LNCAP (cell line): ENCODE data around the gene KIF19.

Experiments
- TF ChIP-seq, protein P1 (sequence below): fragments of 450-650 bp; IDR thresholded peaks from 2 replicates; pipeline ENCODE4 v1.5.1; 2017; ENCODE audit warnings: mild to moderate bottlenecking

The KIF19 gene

DNA sequence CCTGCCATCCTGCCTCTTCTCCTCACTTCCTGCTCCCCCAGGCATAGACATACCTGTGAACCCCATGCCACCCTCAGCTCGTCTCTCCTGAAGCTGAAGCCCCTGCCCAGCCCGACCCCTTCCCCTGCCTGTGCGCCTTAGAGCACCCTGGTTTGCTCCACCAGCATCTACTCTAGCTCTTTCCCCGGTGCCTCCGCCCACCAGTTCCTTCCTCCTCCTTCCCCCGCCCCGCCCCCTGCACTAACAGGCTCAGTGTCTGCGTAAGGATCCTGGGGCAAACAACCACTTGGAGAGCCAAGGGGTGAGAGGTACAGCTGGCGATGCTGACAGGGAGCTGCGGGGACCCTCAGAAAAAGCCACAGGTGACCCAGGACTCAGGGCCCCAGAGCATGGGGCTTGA is 43.2 kb downstream of the KIF19 start:
- TF ChIP-seq, protein P1, sequence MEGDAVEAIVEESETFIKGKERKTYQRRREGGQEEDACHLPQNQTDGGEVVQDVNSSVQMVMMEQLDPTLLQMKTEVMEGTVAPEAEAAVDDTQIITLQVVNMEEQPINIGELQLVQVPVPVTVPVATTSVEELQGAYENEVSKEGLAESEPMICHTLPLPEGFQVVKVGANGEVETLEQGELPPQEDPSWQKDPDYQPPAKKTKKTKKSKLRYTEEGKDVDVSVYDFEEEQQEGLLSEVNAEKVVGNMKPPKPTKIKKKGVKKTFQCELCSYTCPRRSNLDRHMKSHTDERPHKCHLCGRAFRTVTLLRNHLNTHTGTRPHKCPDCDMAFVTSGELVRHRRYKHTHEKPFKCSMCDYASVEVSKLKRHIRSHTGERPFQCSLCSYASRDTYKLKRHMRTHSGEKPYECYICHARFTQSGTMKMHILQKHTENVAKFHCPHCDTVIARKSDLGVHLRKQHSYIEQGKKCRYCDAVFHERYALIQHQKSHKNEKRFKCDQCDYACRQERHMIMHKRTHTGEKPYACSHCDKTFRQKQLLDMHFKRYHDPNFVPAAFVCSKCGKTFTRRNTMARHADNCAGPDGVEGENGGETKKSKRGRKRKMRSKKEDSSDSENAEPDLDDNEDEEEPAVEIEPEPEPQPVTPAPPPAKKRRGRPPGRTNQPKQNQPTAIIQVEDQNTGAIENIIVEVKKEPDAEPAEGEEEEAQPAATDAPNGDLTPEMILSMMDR: no peak

DNA sequence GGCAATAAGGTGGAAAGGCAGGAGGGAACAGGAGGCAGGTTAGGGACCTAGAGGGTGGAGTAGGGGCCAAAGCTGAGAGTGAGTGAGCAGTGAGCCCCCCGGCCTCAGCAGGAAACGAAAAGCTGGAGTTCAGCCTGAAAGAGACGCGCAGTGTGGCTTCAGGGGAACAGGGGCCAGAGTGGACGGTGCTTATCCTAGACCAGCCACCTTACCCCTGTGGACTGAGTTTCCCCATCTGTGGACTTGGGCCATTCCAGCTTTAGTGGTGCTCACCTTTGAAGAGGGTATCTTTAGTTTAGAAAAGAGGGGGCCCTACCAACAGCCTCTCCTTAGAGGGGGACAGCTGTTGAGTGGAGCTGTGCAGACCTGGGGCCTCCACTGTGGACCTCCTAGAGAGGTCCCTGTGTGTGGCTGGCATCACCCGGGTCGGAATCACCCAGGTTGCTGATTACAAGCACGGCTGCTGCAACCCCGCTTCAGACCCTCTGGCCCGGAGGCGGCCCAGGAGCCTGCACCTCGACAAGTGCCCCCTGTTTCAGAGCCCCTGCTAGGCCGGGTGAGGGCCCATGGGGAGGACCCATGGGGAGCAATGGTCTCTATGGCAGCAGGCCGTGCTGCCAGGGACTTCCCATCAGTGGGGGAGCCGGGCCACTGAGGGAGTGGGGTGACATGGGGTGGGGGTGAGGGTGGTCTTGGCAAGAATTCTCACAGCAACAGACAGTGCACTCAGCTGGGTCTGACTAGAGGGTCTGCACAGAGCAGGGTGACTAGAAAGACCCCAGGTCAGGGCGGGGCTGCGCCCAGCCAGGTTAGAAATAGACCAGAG is 43.9 kb downstream of the KIF19 start:
- TF ChIP-seq, protein P1: no peak

DNA sequence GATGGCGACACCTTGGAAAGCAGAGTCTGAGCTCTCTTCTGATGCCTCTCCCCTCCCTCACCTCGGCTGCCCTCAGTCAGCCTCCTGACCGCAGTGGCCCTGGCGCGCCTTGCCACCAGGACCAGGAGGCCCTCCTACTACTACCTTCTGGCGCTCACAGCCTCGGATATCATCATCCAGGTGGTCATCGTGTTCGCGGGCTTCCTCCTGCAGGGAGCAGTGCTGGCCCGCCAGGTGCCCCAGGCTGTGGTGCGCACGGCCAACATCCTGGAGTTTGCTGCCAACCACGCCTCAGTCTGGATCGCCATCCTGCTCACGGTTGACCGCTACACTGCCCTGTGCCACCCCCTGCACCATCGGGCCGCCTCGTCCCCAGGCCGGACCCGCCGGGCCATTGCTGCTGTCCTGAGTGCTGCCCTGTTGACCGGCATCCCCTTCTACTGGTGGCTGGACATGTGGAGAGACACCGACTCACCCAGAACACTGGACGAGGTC is 45.7 kb downstream of the KIF19 start:
- TF ChIP-seq, protein P1: no peak

DNA sequence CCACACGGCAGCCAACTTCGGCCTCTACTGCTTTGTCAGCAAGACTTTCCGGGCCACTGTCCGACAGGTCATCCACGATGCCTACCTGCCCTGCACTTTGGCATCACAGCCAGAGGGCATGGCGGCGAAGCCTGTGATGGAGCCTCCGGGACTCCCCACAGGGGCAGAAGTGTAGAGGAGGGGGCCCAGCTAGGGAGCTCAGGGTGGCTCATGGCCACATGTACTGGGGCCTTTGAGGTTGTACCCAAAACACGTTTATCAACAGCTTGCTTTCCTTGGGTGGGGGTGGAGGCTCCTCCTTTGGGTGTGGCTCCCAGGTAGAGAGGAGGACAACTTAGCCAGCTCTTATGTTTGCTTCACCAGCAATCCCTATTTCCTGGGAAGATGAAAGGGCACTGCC is 46.4 kb downstream of the KIF19 start:
- TF ChIP-seq, protein P1: no peak

DNA sequence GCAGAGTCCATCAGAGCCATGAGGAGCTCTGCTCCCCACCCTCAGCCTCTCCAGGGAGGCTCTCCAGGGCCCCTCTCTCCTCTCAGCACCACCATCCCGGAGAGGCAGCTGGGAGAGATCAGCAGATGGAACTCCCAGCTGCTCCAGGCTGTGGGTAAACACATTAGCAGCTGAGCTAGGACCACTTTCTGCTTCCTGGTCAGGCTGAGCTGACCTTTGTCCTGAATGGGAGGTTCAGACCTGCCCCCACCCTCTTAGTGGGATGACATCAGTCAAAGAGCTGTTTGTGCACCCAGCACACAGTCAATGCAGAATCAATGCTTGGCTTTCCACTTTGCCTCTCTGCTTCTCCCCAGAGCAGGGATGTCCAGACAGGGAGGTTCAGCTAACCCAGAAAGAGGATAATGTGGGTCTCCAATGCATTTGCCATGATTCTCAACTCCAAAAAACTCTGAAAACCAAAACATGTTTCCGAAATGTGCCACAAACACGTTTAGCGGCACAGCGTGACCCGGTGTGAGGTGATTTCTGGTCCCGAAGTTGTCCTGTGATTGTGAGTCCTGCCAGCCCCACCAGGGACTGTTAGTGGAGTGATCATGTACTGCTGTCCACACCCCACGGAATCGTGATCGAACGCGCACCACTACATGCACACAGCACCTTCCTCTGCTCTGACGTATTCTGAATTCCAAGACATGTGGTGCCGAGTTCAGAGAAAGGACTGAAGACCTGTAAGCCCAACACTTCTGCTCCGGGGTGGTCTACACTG is 48.0 kb downstream of the KIF19 start:
- TF ChIP-seq, protein P1: no peak

DNA sequence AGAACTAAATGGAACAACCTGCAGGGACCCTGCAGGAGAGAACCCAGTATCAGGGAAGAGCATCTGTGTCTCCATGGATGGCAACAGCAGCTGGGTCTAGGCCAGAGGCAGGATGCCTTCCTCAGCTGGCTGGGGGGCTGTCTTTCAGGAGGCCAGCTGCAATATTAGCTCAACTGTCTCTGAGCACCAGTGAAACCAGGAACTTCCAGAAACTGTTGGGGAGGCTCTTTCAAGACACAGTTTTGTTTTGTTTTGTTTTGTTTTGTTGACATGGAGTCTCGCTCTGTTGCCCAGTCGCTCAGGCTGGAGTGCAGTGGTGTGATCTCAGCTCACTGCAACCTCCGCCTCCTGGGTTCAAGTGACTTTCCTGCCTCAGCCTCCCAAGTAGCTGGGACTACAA is 48.8 kb downstream of the KIF19 start:
- TF ChIP-seq, protein P1: no peak

DNA sequence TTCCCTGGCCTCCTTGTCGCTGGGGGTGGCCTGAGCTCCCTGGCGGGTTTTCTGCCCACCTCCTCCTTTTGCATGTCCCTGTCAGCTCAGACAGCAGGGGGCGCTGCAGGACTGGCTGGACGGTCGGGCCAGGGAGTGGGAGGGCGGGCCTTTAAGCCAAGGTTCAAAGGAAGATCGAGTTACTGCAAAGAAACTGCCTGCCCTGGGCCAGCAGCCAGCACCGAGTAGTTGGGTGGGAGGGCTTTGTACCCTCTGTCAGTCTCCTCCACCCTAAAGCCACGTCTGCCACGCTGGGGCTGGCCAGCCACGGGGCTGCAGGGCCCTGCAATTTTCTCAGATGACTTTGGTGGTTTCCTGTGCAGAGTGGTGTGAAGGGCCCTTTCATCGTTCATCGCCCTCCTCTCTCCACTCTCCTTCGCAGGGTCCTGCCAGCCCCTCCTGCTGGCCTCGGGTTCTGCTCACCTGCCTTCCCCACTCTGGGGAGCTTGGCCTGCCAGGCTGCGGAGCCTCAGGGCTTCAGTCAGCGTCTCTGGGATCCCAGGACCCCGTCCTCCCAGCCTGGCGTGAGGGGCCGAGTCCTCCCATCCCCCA is 53.6 kb downstream of the KIF19 start:
- TF ChIP-seq, protein P1: peak; percentile 84
